ENCODE results near the gene NPPC. TPM values are rescaled to one million over a fixed set of nuclear protein-coding genes. Genes with fewer than 3 reads are reported as not detected.

The NPPC gene
- total and polyA plus RNA-seq, 2 of the 8 experiments (the other 6 are each of a cell fraction or from before 2014, with no cell fraction given), result 1.3 to 4.7 TPM

GRCh38 chr2:231920795-231921194 lies 5.4 kb downstream of the NPPC start:
- Histone ChIP-seq H3K4me1 (replicated peaks in 1 of 4; ENCODE audit: control insufficient read depth in 3 of 4, insufficient read depth in 4 of 4, low read length in 3 of 4) (peaks cover 3 to 10% (median 4%) of the 10 kb centered on the region in 4 experiments; a peak in 6 of 7 replicates), H4K8ac (ENCODE audit: extremely low read depth, insufficient read depth, low read length) (no peak overlapping the region), H2AK5ac (ENCODE audit: low read depth, low read length) (no peak overlapping the region), H3K9ac (replicated peaks in 1 of 4; ENCODE audit: extremely low read depth in 1 of 4, low read depth in 3 of 4, low read length in 3 of 4) (no peak overlapping the region), H3K27me3 (replicated peaks in 1 of 4; ENCODE audit: control insufficient read depth in 3 of 4, extremely low read depth in 1 of 4, insufficient read depth in 3 of 4, low read length in 3 of 4) (peaks cover 4 to 20% (median 15%) of the 10 kb centered on the region in 4 experiments; a peak in 6 of 7 replicates), H3K79me2 (ENCODE audit: control insufficient read depth in 1 of 2, insufficient read depth in 2 of 2, low read length in 2 of 2) (no peaks in the 10 kb centered on the region), H3K9me3 (ENCODE audit: insufficient read depth in 2 of 2, low read depth in 1 of 2, low read length in 1 of 2) (no peaks in the 10 kb centered on the region), H4K5ac (ENCODE audit: insufficient read length, low read depth, low read length) (no peak overlapping the region), H2BK20ac (ENCODE audit: low read length) (no peak overlapping the region), H4K91ac (replicated peaks; ENCODE audit: insufficient read length, low read length) (no peak overlapping the region), H3K36me3 (ENCODE audit: control insufficient read depth in 2 of 4, insufficient read depth in 4 of 4, low read length in 3 of 4) (no peaks in the 10 kb centered on the region), H3K14ac (ENCODE audit: insufficient read length) (no peak overlapping the region), H3K4me2 (ENCODE audit: insufficient read depth in 1 of 2, low read depth in 2 of 2, low read length in 2 of 2) (no peak overlapping the region), H3K4me3 (ENCODE audit: extremely low read depth in 1 of 4, insufficient read depth in 2 of 4, low read depth in 3 of 4, low read length in 4 of 4) (no peak overlapping the region), H3K23me2 (ENCODE audit: low read depth, low read length) (peaks cover 9% of the 10 kb centered on the region), H3K56ac (replicated peaks; ENCODE audit: insufficient read length, low read depth, low read length) (no peak overlapping the region), H2BK15ac (ENCODE audit: low read length) (no peak overlapping the region), H3K4ac (replicated peaks; ENCODE audit: insufficient read length, low read depth, low read length) (no peak overlapping the region), H3K27ac (ENCODE audit: low read depth, low read length) (no peak overlapping the region), H3K23ac (ENCODE audit: insufficient read length) (no peak overlapping the region), H3K18ac (ENCODE audit: extremely low read depth, low read length) (no peak overlapping the region), H4K20me1 (replicated peaks in 1 of 2; ENCODE audit: control insufficient read depth in 1 of 2, insufficient read depth in 2 of 2, low read length in 2 of 2) (peaks cover 0 to 2% of the 10 kb centered on the region in 2 experiments), H2BK12ac (ENCODE audit: low read depth, low read length) (no peak overlapping the region), H2BK120ac (replicated peaks; ENCODE audit: low read depth, low read length) (no peak overlapping the region), H3K79me1 (ENCODE audit: low read depth, low read length) (no peaks in the 10 kb centered on the region), H2AFZ (ENCODE audit: low read length) (no peak overlapping the region), H2BK5ac (ENCODE audit: low read depth, low read length) (no peak overlapping the region)
- POLR2A ChIA-PET (ENCODE audit: partially characterized antibody), result interaction anchor here (0.8 kb wide), 1 partner anchor 30 kb away, joined by 4 read pairs; no protein-coding TSS in a partner anchor
- FAIRE-seq (no peak), DNase-seq (ENCODE audit: low read depth in 1 of 2, low spot score in 2 of 2) (no peak)
- CTCF ChIA-PET (ENCODE audit: partially characterized antibody), result interaction anchor here (1.1 to 17.2 kb wide), 6 partner anchors 9 to 405 kb away, joined by 3 to 220 read pairs (median 17); no protein-coding TSS in a partner anchor
- WGBS, 2 experiments (ENCODE audit: extremely low coverage in 1 of 2, insufficient coverage in 1 of 2, insufficient read length in 1 of 2, insufficient replicate concordance in 2 of 2, low coverage in 1 of 2, low lambda C conversion rate in 2 of 2, missing lambda C conversion rate in 1 of 2), result 91% methylated on average over 5 of the region's 5 CpGs; no CpG with 5 or more reads in 1 of the 2 experiments
- no peak for TF ChIP-seq BACH1 (IDR thresholded peaks at IDR 0.05; ENCODE audit: low read length)
- TF ChIP-seq POLR2A (IDR thresholded peaks at IDR 0.05; ENCODE audit: control extremely low read depth in 1 of 2, low read depth in 2 of 2, low read length in 2 of 2), result no peak
- TF ChIP-seq CBX8 (IDR thresholded peaks at IDR 0.05; ENCODE audit: borderline replicate concordance, low read depth, low read length), result no peak
- no peak for TF ChIP-seq SAP30 (IDR thresholded peaks at IDR 0.05; ENCODE audit: insufficient read depth, insufficient replicate concordance, low read length)
- no peak for TF ChIP-seq YY1 (IDR thresholded peaks at IDR 0.05; ENCODE audit: low read depth, low read length)
- no peak for TF ChIP-seq CREB1 (IDR thresholded peaks at IDR 0.05)
- TF ChIP-seq POU5F1 (IDR thresholded peaks at IDR 0.05; ENCODE audit: low read depth, low read length), result no peak
- no peak for TF ChIP-seq HDAC2 (IDR thresholded peaks at IDR 0.05; ENCODE audit: borderline replicate concordance in 1 of 2, low read depth in 2 of 2, low read length in 2 of 2)
- TF ChIP-seq ATF2 (IDR thresholded peaks at IDR 0.05; ENCODE audit: low read length), result no peak
- no peak for TF ChIP-seq ASH2L (IDR thresholded peaks at IDR 0.05; ENCODE audit: low read length)
- no peak for TF ChIP-seq BRCA1 (IDR thresholded peaks at IDR 0.05; ENCODE audit: low read depth, low read length)
- TF ChIP-seq NRF1 (IDR thresholded peaks at IDR 0.05; ENCODE audit: low read depth, low read length), result no peak
- no peak for TF ChIP-seq TCF12 (IDR thresholded peaks at IDR 0.05; ENCODE audit: low read depth, low read length)

Data from H1 (cell line).